SK-N-SH (cell line): ENCODE data around the gene IRF5. TPM values are rescaled to one million over a fixed set of nuclear protein-coding genes. Genes with fewer than 3 reads are reported as not detected.

Source experiments
- CTCF ChIA-PET: fragments of 300-600, 350-600 bp; formaldehyde crosslinking; extraction: SDS; loops from one replicate; lab custom pipeline; 2021; lab: Yijun Ruan, JAX
- POLR2A ChIA-PET: fragments of 350-600 bp; sonication (Branson Sonifier 250); formaldehyde crosslinking; extraction: SDS; loops from one replicate; lab custom pipeline; 2020; ENCODE audit warnings: antibody characterized with exemption, inconsistent platforms; lab: Yijun Ruan, JAX
- DNase-seq: peaks from one replicate; pipeline ENCODE4 v3.0.0; 2012
- H2AFZ ChIP-seq: fragments of 200-600 bp; sonication (generic); 2 replicates; pipeline ENCODE4 v1.8.1; 2016; ENCODE audit warnings: antibody characterized with exemption, mild to moderate bottlenecking, low read depth
- H3F3A ChIP-seq: fragments of 200-600 bp; sonication (generic); replicated peaks from 2 replicates; pipeline ENCODE3; 2016; ENCODE audit warnings: antibody characterized with exemption, mild to moderate bottlenecking; ENCODE audit not compliant: insufficient read depth
- H3K27ac ChIP-seq, 2 experiments: fragments of 200-500 bp in 1 of 2; fragments of 200-600 bp in 1 of 2; sonication (Bioruptor generic) in 1 of 2; sonication (generic), shearing (Covaris generic) in 1 of 2; 2 replicates each; pipeline versions ENCODE4 v1.5.1 to v1.6.1; 2014 to 2016; ENCODE audit warnings: low read depth in 2 of 2, inconsistent platforms in 1 of 2, low read length in 1 of 2, mild to moderate bottlenecking in 1 of 2, mixed read lengths in 1 of 2
- H3K27me3 ChIP-seq: fragments of 200-600 bp; sonication (generic), shearing (Covaris generic); 2 replicates; pipeline ENCODE4 v1.6.1; 2016; ENCODE audit warnings: mixed run types; ENCODE audit not compliant: insufficient read depth
- H3K36me3 ChIP-seq, 2 experiments: fragments of 200-500 bp in 1 of 2; fragments of 200-600 bp in 1 of 2; sonication (Bioruptor generic) in 1 of 2; sonication (generic) in 1 of 2; replicated peaks in 1 of 2; 2 replicates each; pipeline versions ENCODE3 to v1.5.1; 2014 to 2016; ENCODE audit warnings: low read length in 1 of 2, mild to moderate bottlenecking in 1 of 2; ENCODE audit not compliant: insufficient read depth in 2 of 2, control insufficient read depth in 1 of 2
- H3K4me1 ChIP-seq, 2 experiments: fragments of 200-500 bp in 1 of 2; fragments of 200-600 bp in 1 of 2; sonication (Bioruptor generic) in 1 of 2; sonication (generic), shearing (Covaris generic) in 1 of 2; 2 replicates each; pipeline versions ENCODE4 v1.5.1 to v1.6.1; 2014 to 2016; ENCODE audit warnings: low read depth in 1 of 2, low read length in 1 of 2, mixed run types in 1 of 2; ENCODE audit not compliant: insufficient read depth in 2 of 2, control insufficient read depth in 1 of 2
- H3K4me2 ChIP-seq: fragments of 200-600 bp; sonication (generic), shearing (Covaris generic); 2 replicates; pipeline ENCODE4 v1.6.1; 2017; ENCODE audit warnings: mixed run types
- H3K4me3 ChIP-seq, 2 experiments: fragments of 200-500 bp in 1 of 2; fragments of 200-600 bp in 1 of 2; sonication (Bioruptor generic) in 1 of 2; sonication (generic), shearing (Covaris generic) in 1 of 2; 2 replicates each; pipeline versions ENCODE4 v1.5.1 to v1.8.1; 2014 to 2016; ENCODE audit warnings: low read depth in 2 of 2, inconsistent platforms in 1 of 2, low read length in 1 of 2, mild to moderate bottlenecking in 1 of 2, mixed read lengths in 1 of 2, moderate library complexity in 1 of 2
- H3K79me2 ChIP-seq: fragments of 200-600 bp; sonication (generic); 2 replicates; pipeline ENCODE4 v1.8.1; 2017; ENCODE audit warnings: mild to moderate bottlenecking; ENCODE audit not compliant: insufficient read depth
- H3K9ac ChIP-seq: fragments of 200-600 bp; sonication (generic); 2 replicates; pipeline ENCODE4 v1.6.1; 2017; ENCODE audit warnings: mixed run types
- H3K9me2 ChIP-seq: fragments of 200-600 bp; sonication (generic); 2 replicates; pipeline ENCODE4 v1.6.1; 2017; ENCODE audit warnings: mixed run types
- H3K9me3 ChIP-seq: fragments of 200-600 bp; sonication (generic); 2 replicates; pipeline ENCODE4 v1.6.1; 2017; ENCODE audit warnings: mixed run types, mild to moderate bottlenecking, moderate library complexity
- H4K20me1 ChIP-seq: fragments of 200-600 bp; sonication (generic); 2 replicates; pipeline ENCODE4 v1.6.1; 2017; ENCODE audit warnings: mild to moderate bottlenecking, mixed run types; ENCODE audit not compliant: insufficient read depth
- CHD2 ChIP-seq: fragments of 150-350 bp; IDR thresholded peaks from 2 replicates; pipeline ENCODE4 v1.6.1; 2018; ENCODE audit warnings: low read length; ENCODE audit not compliant: partially characterized antibody
- ELF1 ChIP-seq: IDR thresholded peaks from 2 replicates; pipeline ENCODE4 v1.4.0; 2012
- FOXJ3 ChIP-seq: sonication (generic); formaldehyde crosslinking; IDR thresholded peaks from 2 replicates; pipeline ENCODE4 v1.5.1; 2020; ENCODE audit warnings: mild to moderate bottlenecking, missing genetic modification reagents
- FOXM1 ChIP-seq: IDR thresholded peaks from 2 replicates; pipeline ENCODE4 v1.4.0; 2012; ENCODE audit warnings: low read depth, mild to moderate bottlenecking
- GATA2 ChIP-seq: sonication (generic); formaldehyde crosslinking; IDR thresholded peaks from 2 replicates; pipeline ENCODE4 v1.5.0; 2020; ENCODE audit warnings: mild to moderate bottlenecking, missing genetic modification reagents
- NRF1 ChIP-seq: IDR thresholded peaks from 2 replicates; pipeline ENCODE4 v1.6.1; 2012; ENCODE audit warnings: low read depth, mild to moderate bottlenecking, low read length
- POLR2AphosphoS5 ChIP-seq: IDR thresholded peaks from 2 replicates; pipeline ENCODE4 v1.6.1; 2012; ENCODE audit warnings: low read depth, low read length
- RAD21 ChIP-seq: IDR thresholded peaks from 2 replicates; pipeline ENCODE4 v1.6.1; 2012; ENCODE audit warnings: mild to moderate bottlenecking, low read length
- REST ChIP-seq: IDR thresholded peaks from 2 replicates; pipeline ENCODE4 v1.6.1; 2012; ENCODE audit warnings: mild to moderate bottlenecking, low read depth, low read length, moderate library complexity
- RFX5 ChIP-seq: IDR thresholded peaks from 2 replicates; pipeline ENCODE4 v1.6.1; 2012; ENCODE audit warnings: mild to moderate bottlenecking, improper control_type of control experiment, low read length
- RXRA ChIP-seq: IDR thresholded peaks from 2 replicates; pipeline ENCODE4 v1.4.0; 2012; ENCODE audit warnings: low read depth, mild to moderate bottlenecking, borderline replicate concordance
- TCF12 ChIP-seq: IDR thresholded peaks from 2 replicates; pipeline ENCODE4 v1.4.0; 2012
- TEAD4 ChIP-seq: IDR thresholded peaks from 2 replicates; pipeline ENCODE4 v1.4.0; 2012; ENCODE audit warnings: mild to moderate bottlenecking, borderline replicate concordance; ENCODE audit not compliant: insufficient read depth
- WGBS: methylation state at CpG from one replicate; pipeline ENCODE4 v1.1.6; 2017; ENCODE audit warnings: low lambda C conversion rate; 5-methylcytosine and 5-hydroxymethylcytosine counted together
- polyA plus RNA-seq, 3 experiments: library from polyadenylated mRNA; depleted of rRNA; stranded (reverse); fragments of >200 nt; gene quantifications; 2 replicates each; pipeline ENCODE4 v1.2.3, GENCODE V29; 2012
- TF ChIP-seq, protein P1 (sequence below): IDR thresholded peaks from 2 replicates; pipeline ENCODE4; 2012
- TF ChIP-seq, protein P2 (sequence below): fragments of 150-350 bp; IDR thresholded peaks from 2 replicates; pipeline ENCODE4 v1.6.1; 2017; ENCODE audit warnings: antibody characterized with exemption, low read length, low read depth, borderline replicate concordance

Gene IRF5
- polyA plus RNA-seq, 1 of the 3 experiments (the other 2 are of a cell fraction), result 0.62 TPM

- H3K9me2 ChIP-seq, result no peaks in the 10 kb centered on the region
- no peaks in the 10 kb centered on the region for H3F3A ChIP-seq
- H3K36me3 ChIP-seq, result no peaks in the 10 kb centered on the region
- 0 out of 2 replicates have a peak, but pooled peaks cover 4% of the 10 kb centered on the region for H3K27me3 ChIP-seq
- no peak overlapping the region for H3K27ac ChIP-seq
- no peaks in the 10 kb centered on the region for H4K20me1 ChIP-seq
- no peak for DNase-seq
- peaks cover 0 to 4% of the 10 kb centered on the region in 2 experiments; a peak in 1 of 4 replicates for H3K4me1 ChIP-seq
- no peak overlapping the region for H3K4me2 ChIP-seq
- POLR2A ChIA-PET, result no interaction called here
- H3K4me3 ChIP-seq, result no peak overlapping the region
- H3K9me3 ChIP-seq, result 0 out of 2 replicates have a peak, but pooled peaks cover 8% of the 10 kb centered on the region
- TF ChIP-seq REST (no peak), GATA2 (CRISPR knock-in tag) (no peak), FOXM1 (no peak), RFX5 (no peak), FOXJ3 (CRISPR knock-in tag) (no peak), TEAD4 (no peak), POLR2AphosphoS5 (no peak), ELF1 (no peak), NRF1 (no peak), RXRA (no peak), RAD21 (no peak), TCF12 (no peak), CHD2 (no peak)
- TF ChIP-seq, protein P1, sequence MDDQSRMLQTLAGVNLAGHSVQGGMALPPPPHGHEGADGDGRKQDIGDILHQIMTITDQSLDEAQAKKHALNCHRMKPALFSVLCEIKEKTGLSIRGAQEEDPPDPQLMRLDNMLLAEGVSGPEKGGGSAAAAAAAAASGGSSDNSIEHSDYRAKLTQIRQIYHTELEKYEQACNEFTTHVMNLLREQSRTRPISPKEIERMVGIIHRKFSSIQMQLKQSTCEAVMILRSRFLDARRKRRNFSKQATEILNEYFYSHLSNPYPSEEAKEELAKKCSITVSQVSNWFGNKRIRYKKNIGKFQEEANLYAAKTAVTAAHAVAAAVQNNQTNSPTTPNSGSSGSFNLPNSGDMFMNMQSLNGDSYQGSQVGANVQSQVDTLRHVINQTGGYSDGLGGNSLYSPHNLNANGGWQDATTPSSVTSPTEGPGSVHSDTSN, result no peak
- TF ChIP-seq, protein P2, sequence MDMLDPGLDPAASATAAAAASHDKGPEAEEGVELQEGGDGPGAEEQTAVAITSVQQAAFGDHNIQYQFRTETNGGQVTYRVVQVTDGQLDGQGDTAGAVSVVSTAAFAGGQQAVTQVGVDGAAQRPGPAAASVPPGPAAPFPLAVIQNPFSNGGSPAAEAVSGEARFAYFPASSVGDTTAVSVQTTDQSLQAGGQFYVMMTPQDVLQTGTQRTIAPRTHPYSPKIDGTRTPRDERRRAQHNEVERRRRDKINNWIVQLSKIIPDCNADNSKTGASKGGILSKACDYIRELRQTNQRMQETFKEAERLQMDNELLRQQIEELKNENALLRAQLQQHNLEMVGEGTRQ, result no peak
- H3K79me2 ChIP-seq, result no peaks in the 10 kb centered on the region
- H2AFZ ChIP-seq, result no peak overlapping the region
- 2% methylated on average over 1 of the region's 1 CpG for WGBS
- H3K9ac ChIP-seq, result no peak overlapping the region
- CTCF ChIA-PET, result interaction anchor here (0.6 to 9.2 kb wide), 6 partner anchors 10 to 473 kb away, joined by 3 to 137 read pairs (median 4); no protein-coding TSS in a partner anchor
Measured at GRCh38 chr7:128900237-128900636, 37.5 kb upstream of the IRF5 start.
